Esophagus muscularis mucosa (tissue), 3 donors: ENCODE data around the gene IL21.

Source experiments
- CTCF ChIP-seq, 3 experiments: fragments of 200-600 bp in 2 of 3; fragments of 450-650 bp in 1 of 3; sonication (generic) in 2 of 3; IDR thresholded peaks; one replicate each; pipeline ENCODE4 v1.5.1; 2017 to 2019; ENCODE audit warnings: antibody characterized with exemption in 3 of 3, mild to moderate bottlenecking in 2 of 3, moderate library complexity in 1 of 3
- POLR2A ChIP-seq: fragments of 450-650 bp; IDR thresholded peaks from one replicate; pipeline ENCODE4 v1.6.1; 2017; ENCODE audit warnings: antibody characterized with exemption, moderate library complexity, mild to moderate bottlenecking, low read depth

- no peak for TF ChIP-seq POLR2A
- no peak for TF ChIP-seq CTCF (IDR thresholded peaks at IDR 0.05)
Observed at GRCh38 chr4:122669911-122670738, 49.3 kb upstream of the IL21 start.
